Left colon (tissue), 2 donors: ENCODE results near the gene BCL2L11. TPM values are rescaled to one million over a fixed set of nuclear protein-coding genes. Genes with fewer than 3 reads are reported as not detected.

Experiments
- ATAC-seq: fragments of 200-7000 bp; cut with Tn5 transposase; one replicate; pipeline ENCODE4 v1.9.1; 2020; ENCODE audit warnings: mild to moderate bottlenecking, moderate library complexity
- DNase-seq, 2 donors: peaks; one replicate each; pipeline ENCODE4 v3.0.0-alpha.2; 2020
- intact Hi-C, 2 donors: fragments of 100-400 bp; cut with DNase I in 1 of 2; cut with micrococcal nuclease in 1 of 2; formaldehyde crosslinking; loops; one replicate each; pipeline versions ENCODE4 v1.11.2 to v1.14.0; 2022; cut with DNase I, micrococcal nuclease
- total RNA-seq, 2 donors: library from RNA; stranded (reverse); fragmentation: NEBNext Ultra II Directional; extraction: Animal tissue kit (Norgen Biotek cat#: 25700); gene quantifications; one replicate each; pipeline ENCODE4 v1.2.1, GENCODE V29; 2021
- donor health status: DM: no; HTN: no; CAD: no.
- donor health status: DM: yes; HTN: yes; CAD: no.

Gene BCL2L11
- total RNA-seq, 2 donors from 2014 or later: 21.2 to 38.6 TPM

DNA sequence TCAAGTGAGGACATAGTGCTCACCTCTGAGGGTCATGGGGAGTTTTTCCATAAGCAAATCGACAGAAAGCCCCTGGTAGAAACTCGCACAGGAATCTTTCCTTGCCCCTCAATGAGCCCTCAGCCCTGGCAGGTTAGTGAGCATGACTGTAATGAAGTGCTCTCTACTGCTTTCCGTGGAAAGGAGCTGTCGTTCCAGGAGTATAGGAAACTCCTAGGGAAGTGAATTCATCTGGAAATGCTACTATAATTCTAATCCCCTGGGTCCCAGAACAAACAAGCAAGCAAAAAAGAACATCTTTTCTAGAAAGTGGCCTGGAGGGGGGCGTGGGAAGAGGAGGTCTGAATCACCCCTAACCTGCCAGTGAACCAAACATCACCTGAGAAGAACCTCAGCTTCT lies 18.1 kb downstream of the BCL2L11 start:
- DNase-seq (no peak), ATAC-seq (no peak)
- intact Hi-C loops: no loop called here

DNA sequence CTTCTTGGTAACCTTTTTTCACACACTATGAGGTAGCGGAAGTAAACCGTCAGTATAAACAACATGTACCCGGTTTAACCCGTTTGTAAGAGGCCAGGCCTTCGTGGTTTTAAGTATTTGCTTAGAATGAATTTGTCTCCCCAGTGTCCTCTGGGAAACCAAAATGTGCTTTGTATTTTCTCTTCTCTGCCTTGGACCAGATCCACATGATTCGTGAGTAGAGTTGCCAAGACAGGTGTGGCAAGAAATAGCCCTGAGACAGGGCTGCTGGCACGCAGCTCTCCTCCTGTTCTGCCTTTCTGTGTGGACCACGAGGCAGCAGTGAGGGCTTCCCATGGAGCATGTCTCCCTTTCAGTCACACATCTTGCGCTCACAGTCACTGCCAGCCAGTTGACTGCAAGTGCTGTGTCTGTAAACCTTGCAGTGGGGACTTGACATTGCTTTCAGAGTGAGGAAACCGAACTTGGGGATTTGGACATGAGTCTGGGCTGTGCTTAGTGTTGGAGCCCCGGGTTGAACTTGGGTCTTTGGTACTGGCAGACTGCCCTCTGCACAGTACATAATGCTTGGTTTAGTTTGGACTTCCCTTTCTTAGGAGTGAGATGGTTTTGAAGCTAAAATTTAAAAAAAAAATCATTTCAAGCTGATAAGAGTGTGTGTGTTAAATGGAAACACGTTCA lies 19.1 kb downstream of the BCL2L11 start:
- intact Hi-C loops: no loop called here
- peak; percentile 41 for ATAC-seq
- no peak for DNase-seq

DNA sequence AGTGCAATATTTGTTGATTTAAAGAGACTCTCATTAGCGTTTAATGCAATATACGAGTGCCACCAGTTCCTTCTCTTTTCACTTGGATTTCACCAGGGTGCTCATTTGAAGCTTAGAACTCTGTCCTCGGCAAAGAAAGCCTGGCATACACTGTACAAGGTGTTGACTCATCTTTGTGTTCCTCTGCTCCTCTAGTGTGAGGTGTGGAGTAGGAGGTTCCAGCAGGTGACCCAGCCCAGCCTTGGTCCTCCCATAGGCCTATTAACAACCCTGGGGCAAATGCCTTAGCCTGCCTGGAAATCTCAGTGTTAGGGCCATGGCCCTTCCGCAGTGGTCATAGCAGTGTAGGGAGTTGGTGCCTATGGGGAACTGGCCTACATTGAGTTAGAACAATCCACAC lies 20.1 kb downstream of the BCL2L11 start:
- DNase-seq (no peak), ATAC-seq (peak; percentile 82)
- intact Hi-C loops: no loop called here

DNA sequence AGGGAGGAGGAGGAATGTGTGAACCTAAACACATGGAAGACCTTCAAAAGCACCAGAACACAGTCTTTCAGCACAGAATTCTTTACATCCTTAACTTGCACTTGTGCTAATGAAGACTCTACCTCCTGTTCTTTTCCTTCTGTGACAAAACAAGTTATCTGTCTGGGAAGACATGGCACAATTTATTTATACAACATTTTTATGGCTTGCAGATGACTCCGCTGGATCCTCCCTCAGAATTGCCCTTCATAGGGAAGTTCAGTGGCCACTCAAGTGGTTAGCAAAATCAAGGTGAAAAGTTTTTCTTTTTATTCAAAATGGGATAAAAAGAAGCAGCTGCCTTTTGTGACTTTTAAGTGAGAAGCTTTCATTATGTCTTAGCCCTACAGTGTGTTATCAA lies 21.4 kb downstream of the BCL2L11 start:
- intact Hi-C loops: no loop called here
- ATAC-seq (peak; percentile 70), DNase-seq (no peak)

DNA sequence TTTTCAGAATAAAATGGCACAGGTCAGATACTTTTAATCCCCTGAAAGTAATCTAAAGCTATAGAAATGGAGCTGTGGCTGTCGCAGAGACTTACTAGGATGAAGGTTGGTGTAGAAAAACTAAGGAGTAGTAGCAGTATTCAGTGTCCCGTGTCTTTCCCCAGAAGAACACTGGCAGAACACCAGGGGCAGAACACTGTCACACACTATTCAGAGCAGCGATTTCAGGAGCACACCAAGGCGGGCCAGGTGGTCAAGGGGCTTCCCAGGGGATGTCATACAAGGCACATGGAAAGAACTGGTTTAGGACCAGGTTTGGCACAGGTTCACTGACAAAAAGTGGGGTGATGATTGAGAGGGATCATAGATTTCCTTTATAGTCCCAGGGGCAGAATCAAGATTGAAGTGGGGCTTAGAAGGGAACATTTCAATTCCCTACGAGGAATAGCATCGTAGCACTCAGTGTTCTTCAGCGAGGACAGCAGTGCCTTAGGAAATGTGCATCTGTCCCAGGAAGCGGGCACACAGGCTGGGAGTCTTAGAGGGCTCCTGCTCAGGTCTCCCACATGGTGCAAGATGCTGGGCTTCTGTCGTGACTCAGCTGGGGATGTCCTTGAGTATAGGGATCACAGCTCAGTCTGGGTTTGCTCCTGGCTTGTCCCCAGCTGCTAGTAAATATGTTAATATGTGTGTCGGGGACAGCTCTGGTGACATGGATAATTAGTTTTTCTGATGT lies 22.6 kb downstream of the BCL2L11 start:
- no peak for DNase-seq
- no peak for ATAC-seq
- intact Hi-C loops: no loop called here

DNA sequence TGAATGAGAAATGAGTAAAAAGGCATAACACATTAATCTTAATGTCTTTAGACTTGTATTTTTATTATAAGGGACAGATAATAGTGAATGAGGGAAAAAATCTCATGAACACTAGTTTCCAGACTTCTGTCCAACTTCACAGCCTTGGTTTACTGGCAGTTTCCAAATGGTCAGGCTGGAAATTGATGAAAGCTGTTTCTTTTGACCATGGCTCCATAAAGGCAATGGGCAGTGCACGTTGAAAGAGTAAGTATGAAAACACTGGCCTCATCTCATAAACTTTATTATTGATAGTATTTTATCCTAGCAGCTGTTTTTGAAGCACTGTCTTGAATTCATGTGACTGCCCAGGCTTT lies 23.1 kb downstream of the BCL2L11 start:
- DNase-seq (no peak), ATAC-seq (no peak)
- intact Hi-C loops: no loop called here

DNA sequence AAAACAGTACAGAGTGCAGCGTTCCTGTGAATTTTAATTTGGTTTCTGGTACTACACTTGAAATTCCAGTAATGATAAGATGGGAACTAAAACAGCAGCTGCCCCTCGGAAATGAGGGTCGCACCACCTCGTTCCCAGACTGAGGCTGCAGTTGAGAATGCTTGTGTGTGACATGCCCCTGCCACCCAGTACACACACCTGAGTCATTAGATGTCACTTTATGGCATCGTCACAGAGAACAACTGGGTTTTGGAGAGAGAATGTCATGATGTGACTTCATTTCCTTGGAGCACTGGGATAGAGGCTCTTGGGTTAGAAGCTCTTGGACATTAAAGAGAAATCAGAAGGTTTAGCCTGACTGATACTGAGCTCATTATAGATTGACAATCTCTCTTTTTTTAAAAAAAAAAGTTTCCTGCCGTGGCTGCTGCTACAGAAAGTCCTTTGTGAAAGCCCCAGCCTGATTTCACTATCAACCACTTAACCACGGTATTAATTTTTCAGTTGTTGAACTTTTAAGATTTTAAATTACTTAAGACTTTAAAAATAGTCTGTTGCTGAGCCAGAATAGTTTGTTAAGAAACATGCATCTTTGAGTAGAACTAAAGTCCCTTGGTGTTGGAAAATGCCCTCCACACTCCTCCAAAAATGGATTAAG lies 24.5 kb downstream of the BCL2L11 start:
- intact Hi-C loops: no loop called here
- ATAC-seq (no peak), DNase-seq (no peak)

DNA sequence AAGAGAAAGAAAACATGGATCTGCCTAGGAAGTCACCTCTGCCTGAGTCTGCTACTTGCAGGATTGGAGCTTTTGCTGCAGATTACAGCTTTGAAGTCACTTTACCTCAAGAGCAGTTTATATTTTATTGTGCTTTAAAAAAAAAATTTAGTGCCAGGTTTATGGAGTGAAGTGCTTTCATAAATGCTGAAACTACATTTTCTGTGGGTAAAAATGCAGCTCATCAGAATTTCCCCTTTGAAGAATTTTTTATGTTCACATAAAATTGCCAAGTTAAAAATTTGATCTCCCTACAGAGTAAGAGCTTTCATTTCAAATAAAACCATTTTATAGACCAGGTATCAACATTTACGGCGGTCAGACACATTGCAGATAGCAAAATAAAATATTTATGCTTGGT lies 25.2 kb downstream of the BCL2L11 start:
- intact Hi-C loops: no loop called here

DNA sequence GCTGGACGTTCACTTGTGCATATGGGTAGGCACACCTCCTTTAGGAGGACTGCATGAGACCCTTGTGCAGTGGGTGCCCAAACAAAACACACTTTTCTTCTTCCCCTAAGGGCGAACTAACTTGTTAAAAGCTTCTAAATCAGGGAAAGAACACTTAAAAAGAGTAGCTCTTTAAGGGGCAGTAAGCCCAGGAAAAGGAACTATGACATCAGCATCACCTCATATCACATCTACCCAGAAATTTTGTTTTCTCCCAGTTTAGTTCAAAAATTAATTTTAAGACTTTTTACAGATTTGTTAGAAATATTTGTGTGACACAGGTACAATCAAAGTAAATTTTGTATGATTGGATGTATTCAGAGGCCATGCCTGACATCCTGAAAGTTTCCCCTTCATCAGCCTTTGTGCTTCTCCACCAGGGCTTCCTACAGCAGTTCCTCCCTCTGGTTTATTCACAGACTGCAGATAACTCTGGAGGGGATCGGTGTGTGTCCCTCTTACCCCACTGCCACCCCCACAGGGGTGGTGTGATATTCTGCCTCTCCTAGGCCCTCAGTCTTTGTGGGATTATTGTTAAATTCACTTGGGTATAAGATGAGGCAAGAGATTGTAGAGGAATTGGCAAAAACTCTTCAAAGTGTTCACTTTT lies 27.6 kb downstream of the BCL2L11 start:
- no peak for ATAC-seq
- no peak for DNase-seq
- intact Hi-C loops: no loop called here

More for the DNA sequence above, 25.2 kb downstream of the BCL2L11 start:
- DNase-seq (no peak), ATAC-seq (peak; percentile 32)

DNA sequence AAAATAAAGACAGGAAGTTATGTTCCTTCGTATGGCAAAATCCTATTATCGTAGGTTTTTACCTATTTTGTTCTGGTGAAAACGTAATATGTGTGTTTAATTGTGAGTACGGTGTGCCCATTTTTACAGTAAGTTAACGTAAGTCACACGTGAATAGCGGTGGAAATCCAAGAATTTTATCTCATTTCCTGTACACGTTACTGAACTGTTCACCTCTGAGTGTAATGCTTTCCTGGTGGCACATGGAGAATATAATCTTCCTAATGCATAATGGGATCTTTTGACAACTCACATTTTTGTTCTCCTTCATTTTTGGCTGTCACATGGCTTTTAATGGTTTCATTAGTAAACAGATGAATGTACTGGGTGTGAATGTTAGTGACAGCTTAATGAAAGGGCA lies 28.2 kb downstream of the BCL2L11 start:
- ATAC-seq (no peak), DNase-seq (no peak)

DNA sequence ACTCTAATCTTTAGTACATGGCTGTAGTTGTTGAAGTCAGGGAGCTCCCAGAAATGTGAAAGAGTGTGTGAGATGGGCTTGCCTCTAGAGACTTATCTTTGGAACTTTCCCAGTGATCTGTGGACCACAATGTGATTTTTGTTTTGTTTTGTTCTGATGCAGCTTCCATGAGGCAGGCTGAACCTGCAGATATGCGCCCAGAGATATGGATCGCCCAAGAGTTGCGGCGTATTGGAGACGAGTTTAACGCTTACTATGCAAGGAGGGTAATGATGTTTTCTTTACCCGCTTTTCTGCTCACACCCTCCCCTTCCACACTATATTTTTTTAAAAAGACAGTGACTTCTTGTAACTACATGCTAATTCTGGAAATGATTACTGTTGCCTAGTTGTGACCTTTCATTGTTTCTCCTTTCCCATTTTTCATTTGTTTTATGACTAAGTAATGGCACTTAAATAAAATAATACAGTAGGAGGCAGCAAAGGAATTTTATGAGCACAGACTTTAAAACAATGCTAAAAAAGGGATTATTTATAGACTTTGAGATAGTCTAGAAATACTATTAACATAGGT lies 29.3 kb downstream of the BCL2L11 start:
- intact Hi-C loops: no loop called here
- ATAC-seq (no peak), DNase-seq (no peak)

More for the DNA sequence above, 28.2 kb downstream of the BCL2L11 start:
- intact Hi-C loops: no loop called here

DNA sequence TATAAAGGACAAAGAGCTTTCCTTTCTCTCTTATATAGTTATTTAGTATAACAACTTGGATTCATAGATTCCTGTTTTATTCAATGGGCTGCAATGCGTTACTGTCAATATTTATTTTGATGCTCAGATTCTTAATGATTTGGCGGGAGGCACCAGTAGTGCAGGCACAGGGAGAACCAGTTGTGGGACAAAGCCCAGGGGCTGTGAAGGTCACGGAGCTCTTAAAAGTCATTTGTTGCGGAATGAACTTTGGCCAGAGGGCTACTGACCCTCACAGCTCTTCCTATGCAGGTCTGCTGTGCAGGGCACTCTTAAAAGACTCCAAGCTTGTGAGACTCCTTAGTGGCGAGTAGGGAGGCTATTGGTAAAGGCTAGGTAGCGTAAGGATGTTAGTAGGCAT lies 34.0 kb downstream of the BCL2L11 start:
- intact Hi-C loops: no loop called here
- DNase-seq (no peak), ATAC-seq (no peak)

DNA sequence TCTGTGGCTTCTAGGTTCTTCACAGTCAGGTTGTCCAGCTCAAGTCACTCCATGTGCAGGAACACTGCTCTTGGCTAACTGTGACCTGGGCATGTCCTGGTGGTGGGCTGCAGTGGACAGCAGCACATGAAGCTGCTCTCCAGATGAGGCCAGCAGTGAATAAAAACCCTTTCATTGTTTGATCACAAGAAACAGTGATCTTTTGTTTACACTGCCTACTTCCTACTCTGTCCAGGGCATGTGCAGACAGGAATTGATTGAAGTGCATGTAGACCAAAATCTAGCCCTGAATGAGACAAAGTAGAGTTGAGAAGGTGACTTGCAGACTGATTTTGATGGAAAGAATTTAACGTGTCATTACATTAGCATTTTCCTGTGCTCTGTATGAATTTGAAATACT lies 34.9 kb downstream of the BCL2L11 start:
- ATAC-seq: peak; percentile 44
- intact Hi-C loops: no loop called here
- DNase-seq: no peak

DNA sequence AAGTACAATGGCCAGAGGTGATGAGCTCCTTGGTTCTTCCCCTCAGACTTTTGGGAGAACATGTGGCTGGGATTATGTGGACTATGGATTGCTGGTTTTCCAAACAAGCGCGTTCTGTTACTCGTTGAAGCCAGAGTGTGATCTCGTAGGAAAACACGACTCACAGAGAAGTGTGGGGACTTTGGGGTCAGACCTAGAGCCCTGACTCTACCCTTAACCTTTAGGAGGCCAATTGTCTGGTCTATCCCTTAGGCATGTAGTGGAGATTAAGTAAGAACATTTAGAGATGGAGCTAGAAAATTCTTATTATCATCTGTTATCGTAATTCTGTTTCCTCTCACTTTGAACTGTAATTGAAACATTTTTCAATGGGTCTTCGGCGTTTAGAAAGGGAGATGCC lies 35.8 kb downstream of the BCL2L11 start:
- DNase-seq (no peak), ATAC-seq (no peak)
- intact Hi-C loops: no loop called here

DNA sequence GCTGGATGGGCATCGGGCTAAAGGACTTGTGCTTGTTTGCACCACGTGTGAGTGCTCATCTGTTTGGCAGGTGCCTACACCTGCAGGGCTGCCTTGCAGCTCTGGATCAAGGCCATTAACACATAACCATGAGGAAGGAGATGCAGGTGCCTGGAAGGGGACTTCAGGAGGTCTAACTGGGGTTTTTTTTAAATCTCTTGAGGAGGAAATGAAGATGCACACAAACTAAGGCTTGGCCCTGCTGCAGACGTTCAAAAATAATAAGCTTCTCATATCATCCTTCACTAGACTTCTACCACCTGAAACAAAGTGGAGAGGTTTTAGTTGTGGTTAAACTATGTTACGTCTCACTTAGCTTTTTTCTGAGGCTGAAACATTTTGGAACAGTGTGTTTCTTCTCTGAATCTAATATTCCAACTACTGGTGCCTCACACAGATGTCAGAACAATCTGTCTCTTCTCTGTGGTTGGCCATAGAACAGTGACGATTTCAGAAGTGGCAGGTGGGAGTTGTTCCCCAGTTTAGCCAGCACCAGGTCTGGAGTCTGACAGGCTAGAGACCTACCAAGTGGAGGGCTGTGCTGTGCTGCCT lies 36.5 kb downstream of the BCL2L11 start:
- intact Hi-C loops: no loop called here
- DNase-seq (no peak), ATAC-seq (no peak)

DNA sequence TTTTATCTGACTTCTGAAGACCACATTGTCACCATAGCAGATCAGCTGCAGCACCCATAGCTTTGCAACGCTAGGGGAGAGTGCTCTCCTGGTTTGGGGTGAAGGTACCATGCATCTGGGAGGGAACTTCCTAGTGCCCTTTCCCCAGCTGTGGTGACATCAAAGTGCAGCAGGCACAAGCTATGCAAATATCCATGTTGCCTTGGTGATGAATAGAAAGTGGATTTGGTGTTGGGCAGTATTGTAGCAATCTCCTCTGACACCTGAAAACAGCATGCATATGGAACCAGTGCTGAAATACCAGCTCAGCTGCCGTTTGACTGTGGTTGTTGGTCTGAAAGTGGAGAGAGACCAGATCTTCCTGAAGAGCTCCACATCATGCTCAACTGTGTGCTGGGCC lies 37.1 kb downstream of the BCL2L11 start:
- DNase-seq: no peak
- ATAC-seq: no peak
- intact Hi-C loops: no loop called here

DNA sequence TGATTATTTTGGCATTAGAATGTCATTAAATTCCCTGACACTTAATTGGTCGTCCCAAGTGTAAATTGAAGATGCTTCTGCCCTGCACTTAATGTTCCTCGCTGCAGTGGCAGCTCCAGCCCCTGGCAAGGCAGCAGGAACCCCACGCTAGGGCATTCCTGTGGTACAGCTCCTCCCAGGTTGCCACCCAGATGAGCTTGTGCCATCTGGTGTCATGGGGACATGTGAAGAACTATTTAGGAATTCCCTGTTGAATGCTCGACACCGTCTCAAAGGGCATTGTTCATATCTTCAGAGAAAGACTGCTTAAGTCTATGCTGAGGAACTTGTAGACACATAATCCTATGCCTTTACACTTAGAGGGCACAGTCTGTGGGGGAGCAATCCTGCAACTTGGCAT lies 38.9 kb downstream of the BCL2L11 start:
- intact Hi-C loops: no loop called here
- ATAC-seq (no peak), DNase-seq (no peak)

DNA sequence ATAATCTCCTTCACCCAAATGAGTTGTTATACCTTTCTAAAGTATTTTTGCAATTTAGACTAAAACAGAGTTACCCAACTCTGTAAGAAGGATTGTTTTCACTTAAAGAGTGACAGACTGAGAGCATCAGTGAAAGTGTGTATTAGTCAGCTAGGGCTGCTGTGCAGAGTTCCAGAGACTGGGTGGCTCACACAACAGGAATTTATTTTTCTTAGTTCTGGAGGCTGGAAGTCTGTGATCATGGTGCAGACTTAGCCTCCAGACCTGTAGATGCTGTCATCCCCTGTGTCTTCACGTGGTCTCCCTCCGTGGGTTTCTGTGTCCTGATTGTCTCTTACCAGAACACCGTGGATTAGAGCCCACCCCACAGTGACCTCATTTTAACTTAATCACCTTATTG lies 40.0 kb downstream of the BCL2L11 start:
- intact Hi-C loops: no loop called here
- ATAC-seq (no peak), DNase-seq (no peak)

DNA sequence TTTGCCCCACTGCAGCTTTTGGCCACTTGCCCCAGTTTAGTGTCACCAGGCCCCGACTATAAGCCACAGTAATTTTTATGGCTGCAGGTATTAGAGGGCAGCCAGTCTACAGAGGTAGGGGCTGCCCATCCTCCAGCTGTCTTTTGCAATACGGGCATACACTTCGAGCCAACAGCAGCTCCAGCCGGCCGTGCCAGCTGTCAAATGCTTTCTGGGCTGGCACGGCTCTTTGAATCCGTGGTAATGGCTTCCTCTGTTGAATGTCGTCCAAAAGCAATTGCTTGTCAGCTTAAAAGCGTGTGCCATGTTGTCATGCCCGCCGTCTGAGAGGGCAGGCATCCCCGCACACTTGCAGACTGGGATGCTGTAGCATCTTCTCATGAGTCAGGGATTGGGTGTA lies 41.3 kb downstream of the BCL2L11 start:
- DNase-seq (no peak), ATAC-seq (peak; percentile 66)
- intact Hi-C loops: no loop called here
